HCT116 (cell line): ENCODE data around the gene ANKRD34C. TPM values are rescaled to one million over a fixed set of nuclear protein-coding genes. Genes with fewer than 3 reads are reported as not detected.

Source experiments
- ATAC-seq: fragments of 200-7000 bp; cut with Tn5 transposase; 2 replicates; pipeline ENCODE4 v1.9.1; 2020; ENCODE audit warnings: mild to moderate bottlenecking, moderate library complexity
- BruUV-seq: library from RNA; stranded (reverse); fragments of 400-500 nt; replicated peaks from 2 replicates; lab custom pipeline; 2021; lab: Mats Ljungman, UMichigan
- CTCF ChIA-PET: fragments of 300-600 bp; sonication (Branson Sonifier 250); formaldehyde crosslinking; loops from one replicate; lab custom pipeline; 2021; ENCODE audit warnings: antibody characterized with exemption; lab: Charles Lee
- POLR2A ChIA-PET: fragments of 300-600, 350-600 bp; sonication (Branson Sonifier 250); formaldehyde crosslinking; loops from one replicate; lab custom pipeline; 2021; ENCODE audit warnings: antibody characterized with exemption; lab: Charles Lee
- RAD21 ChIA-PET, 2 experiments: fragments of 300-600 bp; sonication (Branson Sonifier 250); formaldehyde crosslinking; loops; one replicate each; lab custom pipeline; 2023; ENCODE audit warnings: low total read pairs in 2 of 2; ENCODE audit not compliant: uncharacterized antibody in 2 of 2, unreplicated experiment in 2 of 2, low non-redundant PET in 1 of 2; lab: Charles Lee
- DNase-seq: peaks from one replicate; pipeline ENCODE4 v3.0.0-alpha.2; 2010; ENCODE audit warnings: low read depth, low spot score
- H2AFZ ChIP-seq: fragments of 200-600 bp; shearing (Covaris generic), sonication (generic); 2 replicates; pipeline ENCODE4 v1.6.1; 2017; ENCODE audit warnings: low read depth, mixed run types, mixed read lengths, antibody characterized with exemption, low read length; ENCODE audit not compliant: poor library complexity, severe bottlenecking
- H3K27ac ChIP-seq: 2 replicates; pipeline ENCODE4 v1.5.1; 2012; ENCODE audit warnings: low read depth, low read length
- H3K27me3 ChIP-seq: fragments of 200-600 bp; sonication (generic); 2 replicates; pipeline ENCODE4 v1.6.1; 2016; ENCODE audit warnings: mixed run types, low read length, mixed read lengths; ENCODE audit not compliant: insufficient read depth
- H3K36me3 ChIP-seq, 2 experiments: fragments of 200-500 bp in 1 of 2; fragments of 200-600 bp in 1 of 2; sonication (Bioruptor generic) in 1 of 2; sonication (generic) in 1 of 2; 2 replicates each; pipeline versions ENCODE4 v1.5.1 to v1.6.1; 2014 to 2016; ENCODE audit warnings: low read length in 2 of 2, inconsistent platforms in 1 of 2, mixed read lengths in 1 of 2, mixed run types in 1 of 2; ENCODE audit not compliant: insufficient read depth in 2 of 2, control insufficient read depth in 1 of 2
- H3K4me1 ChIP-seq, 2 experiments: fragments of 200-600 bp in 1 of 2; sonication (generic) in 1 of 2; 2 replicates each; pipeline versions ENCODE4 v1.5.1 to v1.6.1; 2012 to 2017; ENCODE audit warnings: low read length in 2 of 2, inconsistent platforms in 1 of 2, mild to moderate bottlenecking in 1 of 2, mixed read lengths in 1 of 2, mixed run types in 1 of 2, moderate library complexity in 1 of 2; ENCODE audit not compliant: insufficient read depth in 2 of 2, control insufficient read depth in 1 of 2
- H3K4me2 ChIP-seq: fragments of 200-600 bp; sonication (generic); 2 replicates; pipeline ENCODE4 v1.6.1; 2017; ENCODE audit warnings: mixed run types, low read length, mixed read lengths
- H3K4me3 ChIP-seq, 2 experiments: fragments of 200-600 bp in 1 of 2; sonication (generic) in 1 of 2; replicated peaks in 1 of 2; 2 replicates each; pipeline ENCODE4 v1.5.1; 2011 to 2016; ENCODE audit warnings: low read length in 2 of 2, control low read depth in 1 of 2, low read depth in 1 of 2, mild to moderate bottlenecking in 1 of 2, mixed read lengths in 1 of 2, mixed run types in 1 of 2
- H3K79me2 ChIP-seq: fragments of 200-600 bp; sonication (generic); 2 replicates; pipeline ENCODE4 v1.6.1; 2017; ENCODE audit warnings: mild to moderate bottlenecking, mixed run types, low read length, moderate library complexity, mixed read lengths; ENCODE audit not compliant: insufficient read depth
- H3K9ac ChIP-seq: fragments of 200-600 bp; sonication (generic); 2 replicates; pipeline ENCODE4 v1.6.1; 2016; ENCODE audit warnings: low read length, mixed read lengths
- H3K9me2 ChIP-seq: fragments of 200-600 bp; sonication (generic), shearing (Covaris generic); 2 replicates; pipeline ENCODE4 v1.6.1; 2017; ENCODE audit warnings: mixed run types, mild to moderate bottlenecking, moderate library complexity; ENCODE audit not compliant: insufficient read depth
- H3K9me3 ChIP-seq, 2 experiments: fragments of 200-500 bp in 1 of 2; fragments of 200-600 bp in 1 of 2; sonication (Bioruptor generic) in 1 of 2; sonication (generic) in 1 of 2; 2 replicates each; pipeline ENCODE4 v1.6.1; 2014 to 2017; ENCODE audit warnings: low read length in 2 of 2, mixed read lengths in 2 of 2, inconsistent platforms in 1 of 2, low read depth in 1 of 2, mild to moderate bottlenecking in 1 of 2, mixed run types in 1 of 2, moderate library complexity in 1 of 2; ENCODE audit not compliant: control insufficient read depth in 1 of 2, insufficient read depth in 1 of 2
- H4K20me1 ChIP-seq: fragments of 200-600 bp; sonication (generic), shearing (Covaris generic); 2 replicates; pipeline ENCODE4 v1.6.1; 2017; ENCODE audit warnings: mixed run types, mild to moderate bottlenecking, moderate library complexity; ENCODE audit not compliant: insufficient read depth
- ATF3 ChIP-seq: IDR thresholded peaks from 2 replicates; pipeline ENCODE4 v1.6.1; 2012
- ELF1 ChIP-seq: IDR thresholded peaks from 2 replicates; pipeline ENCODE4 v1.6.1; 2012; ENCODE audit warnings: low read depth, borderline replicate concordance
- EZH2phosphoT487 ChIP-seq: fragments of 200-600 bp; IDR thresholded peaks from 2 replicates; pipeline ENCODE4 v1.6.1; 2018; ENCODE audit warnings: antibody characterized with exemption, borderline replicate concordance
- JUND ChIP-seq: IDR thresholded peaks from 2 replicates; pipeline ENCODE4 v1.6.1; 2012
- POLR2A ChIP-seq: IDR thresholded peaks from 2 replicates; pipeline ENCODE4 v1.7.0; 2011; ENCODE audit warnings: borderline replicate concordance; ENCODE audit not compliant: insufficient read depth, insufficient read length; ENCODE audit errors: extremely low read depth
- POLR2AphosphoS5 ChIP-seq: IDR thresholded peaks from 2 replicates; pipeline ENCODE4 v1.6.1; 2011; ENCODE audit warnings: mild to moderate bottlenecking, low read depth, low read length, moderate library complexity
- SIN3A ChIP-seq: IDR thresholded peaks from 2 replicates; pipeline ENCODE4 v1.6.1; 2012; ENCODE audit warnings: low read depth
- SP1 ChIP-seq: IDR thresholded peaks from 2 replicates; pipeline ENCODE4 v1.6.1; 2012; ENCODE audit warnings: low read depth
- SRF ChIP-seq: IDR thresholded peaks from 2 replicates; pipeline ENCODE4 v1.6.1; 2012; ENCODE audit warnings: low read depth
- TCF7L2 ChIP-seq: IDR thresholded peaks from 2 replicates; pipeline ENCODE4 v1.7.0; 2011; ENCODE audit warnings: borderline replicate concordance, inconsistent platforms; ENCODE audit not compliant: insufficient read depth, insufficient read length; ENCODE audit errors: extremely low read depth
- ZNF274 ChIP-seq: fragments of 200-500 bp; sonication (Bioruptor generic); IDR thresholded peaks from 2 replicates; pipeline ENCODE4 v1.6.1; 2014; ENCODE audit warnings: mild to moderate bottlenecking, low read depth, low read length, inconsistent platforms
- intact Hi-C: fragments of 100-400 bp; cut with micrococcal nuclease; formaldehyde crosslinking; loops from 2 replicates; pipeline ENCODE4 v1.10.0; 2022
- total RNA-seq: library from RNA; stranded (reverse); gene quantifications from one replicate; pipeline ENCODE4 v1.2.1, GENCODE V29; 2021; ENCODE audit not compliant: unreplicated experiment
- TF ChIP-seq, protein P1 (sequence below): IDR thresholded peaks from 2 replicates; pipeline ENCODE4 v1.6.1; 2012; ENCODE audit warnings: low read depth
- TF ChIP-seq, protein P2 (sequence below): IDR thresholded peaks from 2 replicates; pipeline ENCODE4 v1.6.1; 2011; ENCODE audit warnings: mild to moderate bottlenecking, low read length, moderate library complexity; ENCODE audit not compliant: insufficient replicate concordance; ENCODE audit errors: extremely low read depth
- TF ChIP-seq, protein P3 (sequence below), 3 experiments: fragments of 200-600 bp in 1 of 3; sonication (generic) in 1 of 3; IDR thresholded peaks in 2 of 3; conservative IDR thresholded peaks in 1 of 3; 2 replicates each; pipeline ENCODE4 v1.5.1; 2012 to 2017; ENCODE audit warnings: low read depth in 2 of 3, low read length in 2 of 3, antibody characterized with exemption in 1 of 3, borderline replicate concordance in 1 of 3, control low read depth in 1 of 3, mild to moderate bottlenecking in 1 of 3, mixed read lengths in 1 of 3, mixed run types in 1 of 3, moderate library complexity in 1 of 3; ENCODE audit not compliant: insufficient read depth in 1 of 3
- TF ChIP-seq, protein P4 (sequence below): IDR thresholded peaks from 2 replicates; pipeline ENCODE4 v1.6.1; 2012

The ANKRD34C gene
- total RNA-seq, 1 experiment from 2014 or later, result not detected

GRCh38 chr15:79257454-79257853 lies 25.1 kb upstream of the ANKRD34C start:
- H3K9me2 ChIP-seq, result no peaks in the 10 kb centered on the region
- intact Hi-C loops, result no loop called here
- ATAC-seq, result no peak
- ChIA-PET RAD21 (no interaction called here), CTCF (no interaction called here), POLR2A (no interaction called here)
- H3K4me1 ChIP-seq, result no peaks in the 10 kb centered on the region
- no peaks in the 10 kb centered on the region for H4K20me1 ChIP-seq
- no peak for DNase-seq
- H3K9ac ChIP-seq, result no peak overlapping the region
- H3K27ac ChIP-seq, result no peak overlapping the region
- H3K79me2 ChIP-seq, result no peaks in the 10 kb centered on the region
- no peaks in the 10 kb centered on the region for H3K27me3 ChIP-seq
- TF ChIP-seq, protein P1, sequence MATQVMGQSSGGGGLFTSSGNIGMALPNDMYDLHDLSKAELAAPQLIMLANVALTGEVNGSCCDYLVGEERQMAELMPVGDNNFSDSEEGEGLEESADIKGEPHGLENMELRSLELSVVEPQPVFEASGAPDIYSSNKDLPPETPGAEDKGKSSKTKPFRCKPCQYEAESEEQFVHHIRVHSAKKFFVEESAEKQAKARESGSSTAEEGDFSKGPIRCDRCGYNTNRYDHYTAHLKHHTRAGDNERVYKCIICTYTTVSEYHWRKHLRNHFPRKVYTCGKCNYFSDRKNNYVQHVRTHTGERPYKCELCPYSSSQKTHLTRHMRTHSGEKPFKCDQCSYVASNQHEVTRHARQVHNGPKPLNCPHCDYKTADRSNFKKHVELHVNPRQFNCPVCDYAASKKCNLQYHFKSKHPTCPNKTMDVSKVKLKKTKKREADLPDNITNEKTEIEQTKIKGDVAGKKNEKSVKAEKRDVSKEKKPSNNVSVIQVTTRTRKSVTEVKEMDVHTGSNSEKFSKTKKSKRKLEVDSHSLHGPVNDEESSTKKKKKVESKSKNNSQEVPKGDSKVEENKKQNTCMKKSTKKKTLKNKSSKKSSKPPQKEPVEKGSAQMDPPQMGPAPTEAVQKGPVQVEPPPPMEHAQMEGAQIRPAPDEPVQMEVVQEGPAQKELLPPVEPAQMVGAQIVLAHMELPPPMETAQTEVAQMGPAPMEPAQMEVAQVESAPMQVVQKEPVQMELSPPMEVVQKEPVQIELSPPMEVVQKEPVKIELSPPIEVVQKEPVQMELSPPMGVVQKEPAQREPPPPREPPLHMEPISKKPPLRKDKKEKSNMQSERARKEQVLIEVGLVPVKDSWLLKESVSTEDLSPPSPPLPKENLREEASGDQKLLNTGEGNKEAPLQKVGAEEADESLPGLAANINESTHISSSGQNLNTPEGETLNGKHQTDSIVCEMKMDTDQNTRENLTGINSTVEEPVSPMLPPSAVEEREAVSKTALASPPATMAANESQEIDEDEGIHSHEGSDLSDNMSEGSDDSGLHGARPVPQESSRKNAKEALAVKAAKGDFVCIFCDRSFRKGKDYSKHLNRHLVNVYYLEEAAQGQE, result no peak
- TF ChIP-seq TCF7L2 (no peak), SIN3A (no peak), ZNF274 (no peak), JUND (no peak), SRF (no peak), POLR2A (no peak), ELF1 (no peak), ATF3 (no peak), EZH2phosphoT487 (no peak), SP1 (no peak), POLR2AphosphoS5 (no peak)
- TF ChIP-seq, protein P2, sequence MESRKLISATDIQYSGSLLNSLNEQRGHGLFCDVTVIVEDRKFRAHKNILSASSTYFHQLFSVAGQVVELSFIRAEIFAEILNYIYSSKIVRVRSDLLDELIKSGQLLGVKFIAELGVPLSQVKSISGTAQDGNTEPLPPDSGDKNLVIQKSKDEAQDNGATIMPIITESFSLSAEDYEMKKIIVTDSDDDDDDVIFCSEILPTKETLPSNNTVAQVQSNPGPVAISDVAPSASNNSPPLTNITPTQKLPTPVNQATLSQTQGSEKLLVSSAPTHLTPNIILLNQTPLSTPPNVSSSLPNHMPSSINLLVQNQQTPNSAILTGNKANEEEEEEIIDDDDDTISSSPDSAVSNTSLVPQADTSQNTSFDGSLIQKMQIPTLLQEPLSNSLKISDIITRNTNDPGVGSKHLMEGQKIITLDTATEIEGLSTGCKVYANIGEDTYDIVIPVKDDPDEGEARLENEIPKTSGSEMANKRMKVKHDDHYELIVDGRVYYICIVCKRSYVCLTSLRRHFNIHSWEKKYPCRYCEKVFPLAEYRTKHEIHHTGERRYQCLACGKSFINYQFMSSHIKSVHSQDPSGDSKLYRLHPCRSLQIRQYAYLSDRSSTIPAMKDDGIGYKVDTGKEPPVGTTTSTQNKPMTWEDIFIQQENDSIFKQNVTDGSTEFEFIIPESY, result no peak
- TF ChIP-seq, protein P3, sequence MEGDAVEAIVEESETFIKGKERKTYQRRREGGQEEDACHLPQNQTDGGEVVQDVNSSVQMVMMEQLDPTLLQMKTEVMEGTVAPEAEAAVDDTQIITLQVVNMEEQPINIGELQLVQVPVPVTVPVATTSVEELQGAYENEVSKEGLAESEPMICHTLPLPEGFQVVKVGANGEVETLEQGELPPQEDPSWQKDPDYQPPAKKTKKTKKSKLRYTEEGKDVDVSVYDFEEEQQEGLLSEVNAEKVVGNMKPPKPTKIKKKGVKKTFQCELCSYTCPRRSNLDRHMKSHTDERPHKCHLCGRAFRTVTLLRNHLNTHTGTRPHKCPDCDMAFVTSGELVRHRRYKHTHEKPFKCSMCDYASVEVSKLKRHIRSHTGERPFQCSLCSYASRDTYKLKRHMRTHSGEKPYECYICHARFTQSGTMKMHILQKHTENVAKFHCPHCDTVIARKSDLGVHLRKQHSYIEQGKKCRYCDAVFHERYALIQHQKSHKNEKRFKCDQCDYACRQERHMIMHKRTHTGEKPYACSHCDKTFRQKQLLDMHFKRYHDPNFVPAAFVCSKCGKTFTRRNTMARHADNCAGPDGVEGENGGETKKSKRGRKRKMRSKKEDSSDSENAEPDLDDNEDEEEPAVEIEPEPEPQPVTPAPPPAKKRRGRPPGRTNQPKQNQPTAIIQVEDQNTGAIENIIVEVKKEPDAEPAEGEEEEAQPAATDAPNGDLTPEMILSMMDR (IDR thresholded peaks at IDR 0.05 in 2 of 3, conservative IDR thresholded peaks at IDR 0.05 in 1 of 3; ENCODE audit: borderline replicate concordance in 1 of 3, insufficient read depth in 1 of 3, low read depth in 2 of 3, low read length in 2 of 3), result no peak
- TF ChIP-seq, protein P4, sequence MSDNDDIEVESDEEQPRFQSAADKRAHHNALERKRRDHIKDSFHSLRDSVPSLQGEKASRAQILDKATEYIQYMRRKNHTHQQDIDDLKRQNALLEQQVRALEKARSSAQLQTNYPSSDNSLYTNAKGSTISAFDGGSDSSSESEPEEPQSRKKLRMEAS, result no peak
- no peaks in the 10 kb centered on the region for H3K36me3 ChIP-seq
- H3K4me3 ChIP-seq, result no peak overlapping the region
- H2AFZ ChIP-seq, result no peak overlapping the region
- no peak overlapping the region for H3K4me2 ChIP-seq
- BruUV-seq, result no TSS peak
- H3K9me3 ChIP-seq, result no peaks in the 10 kb centered on the region
